NCI-H2107 (cell line): ENCODE data around the gene KDM4B.
A peak's percentile ranks its signal among the peaks of the same experiment; 100 is the strongest.

ENCODE experiments used
- DNase-seq: peaks from one replicate; lab custom pipeline; 2025; lab: John Stamatoyannopoulos, UW

The KDM4B gene

DNA sequence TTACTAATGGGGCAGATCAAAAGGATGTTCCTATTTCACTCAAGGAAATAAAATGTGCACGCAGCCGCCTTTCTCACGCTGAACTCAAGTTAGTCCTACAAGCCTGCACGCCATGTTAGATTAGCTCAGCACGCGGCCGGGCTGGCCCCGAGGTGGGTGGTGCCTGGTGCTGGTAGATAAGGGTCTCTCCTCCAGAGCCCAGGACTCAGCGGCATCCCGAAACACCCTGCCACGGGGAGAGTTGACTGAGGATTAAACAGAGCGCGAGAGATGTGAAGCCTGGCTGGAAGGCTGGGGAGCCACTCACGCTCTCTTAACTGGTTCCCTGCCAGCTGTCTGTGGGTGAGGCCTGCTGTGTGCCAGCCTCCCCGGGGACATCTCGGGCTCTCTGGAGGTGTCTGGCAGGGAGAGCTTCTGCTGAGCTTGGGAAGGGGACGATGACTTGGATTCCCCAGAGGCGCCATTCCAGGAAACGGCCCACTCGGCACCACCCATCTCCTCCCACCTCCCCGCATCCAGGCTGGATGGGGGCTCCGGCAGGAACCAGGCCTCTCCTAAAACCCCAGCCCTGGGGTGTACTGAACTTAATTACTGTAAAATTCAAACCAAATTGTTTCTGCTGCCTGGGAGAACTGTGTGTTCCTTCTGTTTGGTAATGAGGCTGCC lies 122.2 kb downstream of the KDM4B start:
- DNase-seq: peak; percentile 48

DNA sequence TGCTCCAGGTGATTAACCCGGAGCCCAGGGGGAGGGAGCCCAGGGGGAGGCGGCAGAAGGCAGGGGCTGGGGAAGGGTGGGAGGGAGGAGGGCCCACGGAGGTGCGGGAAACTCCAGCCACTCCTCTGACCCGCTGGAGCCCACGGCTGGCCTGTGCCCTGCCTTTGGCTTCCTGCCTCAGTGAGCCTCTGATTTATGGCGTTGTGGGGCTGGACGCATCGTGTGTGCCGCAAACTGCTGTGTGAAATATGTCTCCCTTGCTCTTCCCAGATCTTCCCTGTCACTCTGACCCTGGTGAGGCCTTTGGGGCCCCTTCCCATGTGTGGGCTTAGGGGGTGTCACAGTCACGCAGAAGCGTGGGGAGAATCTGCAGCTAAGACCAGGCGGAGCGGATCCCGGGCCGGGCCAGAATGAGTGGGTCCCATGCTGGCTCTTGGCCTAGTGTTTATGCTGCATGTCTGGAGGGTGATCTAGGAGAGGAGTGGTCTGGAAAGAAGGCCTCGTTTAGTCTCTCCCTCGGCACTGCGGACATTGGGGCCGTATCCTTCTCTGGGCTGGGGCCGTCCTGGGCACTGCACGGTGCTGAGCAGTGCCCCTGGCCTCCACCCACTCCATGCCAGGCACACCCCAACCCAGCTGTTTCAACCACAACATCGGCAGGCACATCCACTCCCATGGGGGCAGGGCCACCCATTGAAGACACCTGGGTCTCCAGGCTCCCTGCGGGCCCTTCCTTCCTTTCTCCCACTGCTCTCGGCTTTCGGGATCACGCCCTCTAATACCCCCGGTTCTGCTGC lies 123.0 kb downstream of the KDM4B start:
- no peak for DNase-seq

DNA sequence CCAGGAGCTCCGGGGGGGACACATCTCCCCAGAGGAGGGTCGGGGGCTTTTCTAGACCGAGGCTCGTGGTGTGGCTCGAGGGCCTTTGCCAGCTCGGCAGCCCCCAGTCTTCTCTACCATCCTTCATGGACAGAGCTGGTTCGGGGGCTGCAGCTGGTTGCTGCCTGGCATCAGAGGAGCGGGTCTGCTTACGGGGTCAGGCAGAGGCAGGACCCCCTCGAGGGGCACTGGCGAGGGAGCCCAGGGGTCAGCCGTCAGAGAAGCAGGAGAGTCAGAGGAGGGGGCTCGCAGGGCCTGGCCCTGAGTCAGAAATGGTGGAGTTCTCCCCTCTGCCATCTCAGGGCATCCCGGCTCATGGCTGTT lies 123.5 kb downstream of the KDM4B start:
- no peak for DNase-seq

DNA sequence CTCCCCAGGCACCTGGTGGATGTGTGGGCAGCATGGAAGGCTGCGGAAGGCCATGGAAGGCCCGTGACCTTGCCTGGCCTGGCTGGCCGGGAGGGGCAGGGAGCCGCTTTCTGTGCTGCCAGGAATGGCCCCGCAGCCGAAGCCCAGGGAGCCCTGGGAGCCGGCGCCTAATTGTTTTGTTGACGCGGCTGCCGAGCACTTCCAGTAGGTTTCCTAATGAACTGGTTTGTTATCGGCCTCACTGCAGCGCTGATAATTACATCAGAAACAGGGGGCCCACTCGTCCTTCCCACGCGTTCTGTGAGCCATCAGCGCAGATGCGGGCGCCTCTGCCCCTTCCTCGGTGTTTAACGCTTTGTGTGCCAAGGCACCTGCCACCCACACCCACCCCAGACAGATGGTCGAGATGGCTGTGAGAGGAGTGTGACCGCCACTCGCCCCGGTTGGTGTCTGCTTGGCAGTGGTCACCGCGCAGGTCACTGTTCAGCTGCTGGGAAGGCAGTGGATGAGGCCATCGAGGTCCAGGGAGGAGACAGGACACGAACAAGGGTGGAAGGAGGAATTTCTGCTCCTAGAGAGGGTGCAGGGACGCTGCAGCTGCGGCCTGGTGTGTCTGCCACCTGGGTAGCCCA lies 124.5 kb downstream of the KDM4B start:
- DNase-seq: peak; percentile 38

DNA sequence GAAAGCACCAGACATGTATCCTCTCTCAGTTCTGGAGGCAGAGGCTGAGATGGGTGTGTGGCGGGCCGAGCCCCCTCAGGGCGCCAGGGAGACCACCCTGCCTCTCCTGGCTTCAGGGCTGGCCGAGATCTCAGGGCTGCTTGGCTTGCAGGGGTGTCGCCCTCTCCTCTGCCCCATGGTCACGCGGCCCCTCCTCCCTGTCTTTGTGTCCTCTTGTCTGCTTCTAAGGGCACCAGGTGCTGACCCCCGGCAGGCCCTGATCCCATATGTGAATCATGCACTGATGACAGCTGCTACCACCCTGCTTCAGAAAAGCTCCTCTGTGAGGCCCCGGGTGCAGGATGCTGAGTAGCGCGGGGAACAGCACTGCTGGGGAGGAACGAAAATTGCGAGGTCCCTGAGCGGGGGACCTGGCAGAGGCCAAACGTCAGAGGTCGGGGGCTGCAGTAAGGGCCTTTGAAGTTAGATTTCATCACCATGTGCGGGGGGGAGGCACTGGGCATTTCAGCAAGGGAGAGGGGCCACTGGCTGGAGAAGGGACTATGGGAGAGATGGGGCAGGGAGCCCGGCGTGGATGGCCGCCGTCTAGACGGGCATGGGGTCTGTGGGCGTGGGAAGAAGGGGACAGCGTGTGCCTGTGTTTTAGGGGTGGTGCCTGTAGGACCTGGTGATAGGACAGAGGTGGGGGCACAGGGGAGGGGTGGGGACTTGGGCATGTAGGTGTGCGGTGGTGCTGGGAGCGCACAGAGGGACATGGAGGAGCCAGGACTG lies 125.2 kb downstream of the KDM4B start:
- no peak for DNase-seq

DNA sequence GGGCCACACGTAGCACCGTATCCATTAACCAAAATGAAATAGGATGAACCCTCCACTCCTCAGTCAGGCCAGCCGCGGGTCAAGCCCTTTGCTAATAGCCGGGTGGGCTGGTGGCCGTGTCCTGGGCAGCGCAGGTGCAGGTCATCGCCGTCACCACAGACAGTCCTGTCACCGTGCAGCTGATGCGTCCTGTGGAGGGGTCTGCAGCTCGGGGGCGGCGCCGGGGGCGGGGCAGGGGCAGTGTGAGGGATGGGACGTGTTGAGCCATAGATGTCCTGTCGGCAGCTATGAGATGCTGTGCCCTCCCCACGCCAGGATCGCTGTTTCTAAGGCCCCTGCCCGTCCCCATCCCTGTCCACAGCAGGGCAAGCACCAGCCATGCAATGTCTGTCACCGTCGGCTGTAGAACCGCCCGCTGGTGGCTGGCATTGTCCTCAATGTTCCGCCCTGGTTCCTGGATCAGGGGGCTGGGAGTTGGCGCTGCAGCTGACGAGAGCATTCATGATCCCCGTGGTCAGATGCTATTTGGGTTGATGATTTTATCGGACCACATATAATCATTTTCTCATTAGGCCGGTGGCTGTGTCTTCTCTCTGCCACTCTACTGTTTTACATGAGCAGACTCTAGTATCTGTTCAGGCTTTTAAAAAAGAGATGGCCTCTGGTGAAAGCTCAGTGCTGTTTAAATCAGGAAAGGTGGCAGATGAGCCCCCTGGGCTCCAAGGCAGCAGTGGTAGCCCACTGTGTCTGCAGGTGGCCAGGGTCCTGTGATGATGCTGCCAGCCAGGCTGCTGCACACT lies 126.1 kb downstream of the KDM4B start:
- no peak for DNase-seq

DNA sequence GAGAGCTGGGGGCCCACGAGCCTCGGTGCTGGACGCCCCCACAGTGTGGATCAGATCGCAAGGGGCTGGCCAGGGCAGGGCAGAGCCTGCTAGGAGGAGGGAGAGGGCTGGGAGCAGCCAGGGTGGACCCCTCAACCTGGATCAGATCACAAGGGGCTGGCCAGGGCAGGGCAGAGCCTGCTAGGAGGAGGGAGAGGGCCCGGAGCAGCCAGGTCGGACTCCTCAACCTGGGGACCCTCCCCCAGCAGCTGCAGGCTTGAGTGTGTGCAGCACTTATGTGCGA lies 126.6 kb downstream of the KDM4B start:
- no peak for DNase-seq

DNA sequence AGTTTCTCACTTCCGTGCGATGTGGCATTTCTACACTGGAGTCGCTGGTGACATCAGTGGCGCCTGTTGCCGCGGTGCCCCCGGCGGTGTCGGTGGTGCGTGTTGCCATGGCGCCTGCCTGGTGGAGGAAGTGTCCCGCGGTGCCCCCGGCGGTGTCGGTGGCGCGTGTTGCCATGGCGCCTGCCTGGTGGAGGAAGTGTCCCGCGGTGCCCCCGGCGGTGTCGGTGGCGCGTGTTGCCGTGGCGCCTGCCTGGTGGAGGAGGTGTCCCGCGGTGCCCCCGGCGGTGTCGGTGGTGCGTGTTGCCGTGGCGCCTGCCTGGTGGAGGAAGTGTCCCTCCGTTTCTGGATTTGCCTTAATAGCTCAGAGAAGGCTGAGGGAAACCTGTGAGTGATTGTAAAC lies 127.6 kb downstream of the KDM4B start:
- DNase-seq: peak; percentile 32

DNA sequence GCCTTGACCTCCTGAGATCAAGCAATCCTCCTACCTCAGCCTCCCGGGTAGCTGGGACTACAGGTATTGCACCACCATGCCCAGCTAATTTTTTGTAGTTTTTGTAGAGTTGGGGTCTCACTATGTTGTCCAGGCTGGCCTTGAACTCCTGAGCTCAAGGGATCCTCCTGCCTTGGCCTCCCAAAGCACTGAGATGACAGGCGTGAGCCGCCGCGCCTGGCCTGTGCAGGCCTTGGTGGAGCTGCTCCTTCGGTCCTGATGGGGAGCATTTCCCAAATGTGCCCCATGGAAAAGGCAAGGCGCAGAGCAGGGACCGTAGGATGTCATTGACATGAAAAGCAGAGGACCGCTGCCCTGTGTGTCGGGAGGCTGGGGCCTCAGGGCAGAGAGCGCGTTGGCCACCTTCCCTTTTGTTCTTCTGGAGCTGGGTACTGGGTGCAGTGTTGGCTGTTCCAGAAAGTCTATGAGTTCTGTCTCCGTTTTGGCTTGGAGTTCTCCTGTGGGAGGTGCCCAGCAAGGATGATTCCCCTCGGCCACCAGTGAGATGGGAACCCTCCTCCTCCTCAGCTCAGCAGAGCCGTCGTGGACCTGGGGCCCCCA lies 128.5 kb downstream of the KDM4B start:
- DNase-seq: no peak

DNA sequence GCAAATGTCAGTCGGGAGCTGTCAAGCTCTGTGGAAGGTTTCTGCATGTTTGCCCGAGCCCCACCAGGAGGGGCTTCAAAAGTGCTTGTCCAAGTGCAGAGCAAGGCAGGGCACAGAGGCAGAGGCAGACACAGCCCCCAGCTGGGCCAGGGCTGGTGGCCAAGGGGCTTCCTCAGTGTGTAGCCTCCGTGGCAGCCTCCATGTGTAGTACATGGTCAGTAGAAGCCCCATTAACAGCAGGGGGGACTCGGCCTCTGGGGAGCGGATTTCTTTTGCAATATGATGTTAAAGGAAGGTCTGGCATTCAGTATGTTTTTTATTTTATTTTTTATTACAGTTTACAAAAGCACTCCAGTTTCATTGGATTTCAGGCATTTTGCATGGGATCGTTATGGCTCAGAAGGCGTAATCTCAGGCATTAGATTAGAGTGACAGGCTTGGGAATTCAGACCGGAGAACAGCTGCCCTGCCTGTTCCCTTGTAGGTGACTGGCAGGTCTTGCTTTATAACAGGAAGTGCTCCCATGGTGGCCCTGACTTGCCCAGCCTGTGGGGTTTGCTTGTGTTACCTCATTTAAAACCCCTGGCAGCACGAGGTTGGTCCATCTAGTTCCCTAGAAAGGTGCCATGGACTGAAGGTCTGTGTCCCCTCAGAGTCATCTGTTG lies 129.2 kb downstream of the KDM4B start:
- DNase-seq: no peak

DNA sequence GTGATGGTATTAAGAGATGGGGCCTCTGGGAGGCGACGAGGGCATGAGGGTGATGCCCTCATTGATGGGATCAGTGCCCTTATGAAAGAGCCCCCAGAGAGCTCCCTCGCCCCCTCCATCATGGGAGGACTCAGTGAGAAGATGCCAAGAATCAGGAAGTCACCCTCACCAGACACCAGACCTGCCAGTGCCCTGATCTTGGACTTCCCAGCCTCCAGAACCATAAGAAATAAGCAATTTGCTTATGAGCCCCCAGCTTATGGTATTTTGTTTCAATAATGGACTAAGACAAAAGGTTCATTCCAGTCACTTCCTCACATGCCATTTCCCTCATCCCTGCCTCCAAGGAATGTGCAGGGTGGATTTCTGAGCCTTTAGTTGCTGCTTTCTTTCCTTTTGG lies 129.7 kb downstream of the KDM4B start:
- DNase-seq: no peak

DNA sequence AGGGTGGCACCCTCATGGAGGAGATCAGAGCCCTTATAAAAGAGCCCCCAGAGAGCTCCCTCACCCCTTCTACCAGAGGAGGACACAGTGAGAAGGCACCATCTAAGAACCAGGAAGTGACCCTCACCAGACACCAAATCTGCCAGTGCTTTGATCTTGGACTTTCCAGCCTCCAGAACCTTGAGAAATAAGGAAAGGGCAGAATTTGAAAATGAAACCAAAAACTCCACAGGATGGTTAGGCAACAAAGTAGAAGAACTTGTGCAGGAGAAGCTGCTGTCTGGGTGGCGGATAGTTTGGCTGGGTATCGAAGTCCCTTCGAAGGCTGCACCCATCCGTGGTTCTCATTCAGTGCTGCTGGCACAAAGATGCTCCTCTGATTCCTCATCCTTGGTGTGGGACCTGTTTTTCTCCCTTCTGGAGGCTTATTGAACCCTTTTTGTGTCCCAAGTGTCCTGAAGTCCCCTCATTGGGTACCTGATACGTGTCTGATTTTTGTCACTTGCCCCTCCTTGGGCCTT lies 130.8 kb downstream of the KDM4B start:
- no peak for DNase-seq

DNA sequence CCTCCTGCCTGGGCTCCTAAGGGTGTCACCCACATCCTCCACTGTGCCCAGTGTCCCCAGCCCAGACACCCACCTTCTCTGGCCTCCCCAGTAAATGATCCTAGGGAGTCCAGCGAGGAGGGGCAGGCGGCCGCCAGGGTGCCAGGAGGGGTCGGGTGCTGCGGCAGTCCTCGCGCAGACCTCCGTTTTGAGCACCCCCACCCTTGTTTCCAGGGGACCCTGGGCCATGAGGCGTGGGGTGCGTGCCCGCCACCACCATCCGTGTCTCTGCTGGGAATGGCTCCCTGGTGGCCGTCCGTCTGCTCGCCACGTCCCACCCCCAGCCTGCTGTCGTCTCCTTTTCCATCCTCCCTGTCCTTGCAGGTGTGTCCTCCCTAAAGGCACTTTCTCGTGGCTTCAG lies 133.0 kb downstream of the KDM4B start:
- DNase-seq: no peak

DNA sequence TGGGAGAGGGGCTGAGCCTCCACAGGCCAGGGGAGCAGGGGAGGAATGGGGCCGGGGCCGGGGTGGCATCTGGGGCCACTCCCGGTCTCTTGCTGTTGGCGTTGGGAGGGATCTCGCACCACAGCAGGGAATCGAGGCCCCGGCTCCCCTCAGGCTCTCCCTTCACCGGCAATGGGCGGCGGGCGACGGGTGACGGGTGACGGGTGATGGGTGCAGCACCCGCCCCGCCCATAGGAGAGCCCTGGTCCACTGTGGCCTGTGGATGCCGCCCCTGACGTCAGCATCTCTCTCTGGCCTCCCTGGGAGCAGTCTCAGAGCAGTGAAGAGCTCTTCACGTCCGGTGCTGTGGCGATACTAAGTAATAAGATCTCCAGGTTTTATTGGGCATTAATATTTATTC lies 133.6 kb downstream of the KDM4B start:
- no peak for DNase-seq

DNA sequence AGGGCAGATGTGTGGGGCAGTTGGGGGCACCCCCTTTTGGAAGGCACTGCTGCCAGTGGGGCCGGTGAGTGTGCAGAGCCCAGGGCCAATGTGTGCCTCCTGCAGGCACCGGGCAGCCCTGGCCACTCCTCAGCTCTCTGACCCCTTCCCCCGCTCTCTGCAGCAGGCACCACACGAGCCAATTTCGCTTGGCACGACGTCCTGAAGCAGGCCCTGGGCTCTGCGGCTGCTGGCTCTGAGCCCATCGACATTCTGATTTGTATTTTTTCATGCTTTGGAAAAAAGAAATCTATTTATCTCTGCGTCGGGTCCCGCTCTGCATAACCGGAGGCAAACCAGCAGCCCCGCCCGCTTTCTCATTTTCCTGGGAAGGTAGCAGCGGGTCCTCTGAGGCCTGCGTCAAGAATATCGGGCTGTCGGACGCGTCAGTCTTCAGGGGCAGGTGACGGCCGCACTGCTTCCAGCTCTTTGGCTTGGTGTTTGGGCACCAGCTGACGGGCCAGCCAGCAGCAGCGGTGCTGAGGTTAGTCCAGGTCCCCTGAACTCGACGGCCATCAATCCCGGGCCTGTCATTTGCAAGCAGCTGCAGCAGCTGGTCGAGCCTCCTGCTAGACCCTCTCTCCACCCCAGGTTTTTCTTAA lies 134.3 kb downstream of the KDM4B start:
- DNase-seq: no peak

DNA sequence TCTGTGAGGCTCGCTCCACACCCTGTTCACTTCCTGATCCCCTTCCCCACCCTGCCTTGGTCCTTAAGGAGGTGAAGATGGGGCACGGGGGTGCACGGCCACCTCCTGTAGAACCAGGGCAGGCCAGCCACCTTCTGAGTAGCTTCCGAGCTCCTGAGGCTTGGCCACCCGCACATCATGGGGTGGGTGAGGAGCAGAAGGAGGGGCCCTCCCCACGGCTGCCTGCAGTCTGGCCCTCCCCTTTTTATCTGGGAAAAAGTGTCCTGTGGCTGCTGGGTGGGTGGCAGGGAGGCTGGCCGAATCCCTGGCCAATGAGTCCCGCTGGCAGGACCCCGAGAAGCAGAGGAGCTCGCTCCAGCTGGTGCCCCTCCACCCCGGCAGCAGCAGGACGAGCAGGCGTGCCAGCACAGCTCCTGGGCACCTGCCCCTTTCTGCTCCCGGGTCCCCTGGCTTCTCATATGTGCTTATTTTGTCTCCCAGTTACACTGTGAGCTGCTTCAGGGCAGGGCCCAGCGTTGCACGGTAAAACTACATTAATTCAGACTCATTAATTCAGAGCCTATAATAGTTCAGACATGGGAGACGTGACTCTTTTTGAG lies 135.0 kb downstream of the KDM4B start:
- no peak for DNase-seq

DNA sequence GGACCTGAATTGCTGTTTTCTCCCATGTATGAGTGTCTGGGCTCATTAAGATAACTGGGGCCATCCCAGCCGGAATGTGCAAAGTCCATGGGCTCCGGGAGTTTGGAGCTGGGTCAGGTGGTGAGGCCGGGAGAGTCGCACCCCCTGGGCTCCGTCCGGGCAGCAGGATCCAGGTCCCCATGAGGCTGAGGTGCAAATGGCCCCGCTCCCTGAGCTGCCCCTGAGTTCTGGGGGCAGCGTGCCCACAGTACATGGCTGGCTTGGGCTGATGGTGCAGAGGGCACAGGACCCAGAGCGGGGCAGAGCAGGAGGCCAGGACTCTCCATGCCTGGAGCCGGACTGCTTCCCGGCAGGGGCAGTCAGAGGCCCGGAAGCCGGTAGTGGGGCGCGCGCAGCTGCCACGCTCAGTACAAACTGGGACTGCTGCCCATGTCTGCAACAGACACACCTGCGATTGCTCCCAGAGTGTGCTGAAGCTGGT lies 136.0 kb downstream of the KDM4B start:
- DNase-seq: no peak

DNA sequence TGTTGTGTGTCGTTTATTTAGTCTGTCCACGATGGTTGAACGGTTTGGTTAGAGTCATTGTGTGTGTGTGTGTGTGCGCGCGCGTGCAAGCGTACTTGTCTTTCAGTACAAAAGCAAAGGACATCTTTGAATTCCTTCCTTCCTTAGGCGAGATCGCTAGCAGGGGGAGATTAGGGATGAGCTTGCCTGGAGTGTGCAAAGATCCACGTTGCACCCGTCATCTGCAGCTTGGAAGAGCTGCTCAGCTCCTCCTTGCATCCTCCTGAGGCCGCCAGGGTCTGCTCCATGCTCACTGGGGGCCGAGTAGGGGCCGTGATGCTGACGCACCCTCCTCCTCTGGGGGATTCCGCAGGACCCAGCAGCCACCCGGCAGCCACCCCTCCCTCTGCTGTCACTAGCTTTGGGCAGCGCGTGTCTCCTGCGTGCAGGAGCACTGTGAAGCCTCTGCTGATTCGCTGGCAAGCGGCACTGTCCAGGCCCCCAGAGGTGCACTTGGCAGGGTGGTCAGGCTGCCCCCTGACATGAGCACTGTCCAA lies 137.3 kb downstream of the KDM4B start:
- no peak for DNase-seq

DNA sequence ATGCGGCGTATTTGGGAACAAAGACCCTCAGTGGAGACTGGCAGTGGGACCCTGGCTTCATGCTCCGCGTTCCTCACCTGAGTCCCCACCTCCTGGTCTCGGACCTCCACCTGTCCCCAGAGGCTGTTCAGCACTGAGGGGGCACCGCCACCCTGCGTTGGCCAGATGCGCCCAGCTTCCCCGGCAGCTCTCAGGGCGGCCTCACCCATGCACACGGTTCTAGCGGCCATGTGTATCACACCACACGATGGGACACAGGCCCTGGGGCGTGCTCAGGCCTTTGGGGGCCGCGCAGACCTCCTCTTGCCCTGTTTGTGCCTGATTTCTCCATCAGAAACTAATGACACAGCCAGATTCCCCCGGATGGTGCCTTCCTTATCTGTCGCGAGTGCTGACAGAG lies 138.1 kb downstream of the KDM4B start:
- DNase-seq: no peak
